H1 (cell line): ENCODE results near the gene ABI3BP.

Source experiments
- NRF1 ChIP-seq: IDR thresholded peaks from 2 replicates; pipeline ENCODE4 v1.6.1; 2011; ENCODE audit warnings: mild to moderate bottlenecking, low read depth, low read length, improper control_type of control experiment
- TAF1 ChIP-seq: IDR thresholded peaks from 2 replicates; pipeline ENCODE4 v1.6.1; 2011; ENCODE audit warnings: mild to moderate bottlenecking, low read depth, low read length
- TF ChIP-seq, protein P1 (sequence below), 3 experiments: IDR thresholded peaks; 1 replicate in 2 of 3; 2 replicates in 1 of 3; pipeline versions ENCODE4 v1.5.1 to v1.6.1; 2011; ENCODE audit warnings: low read length in 3 of 3, mild to moderate bottlenecking in 3 of 3, inconsistent platforms in 2 of 3, low read depth in 1 of 3, moderate library complexity in 1 of 3; ENCODE audit not compliant: insufficient read depth in 1 of 3; ENCODE audit errors: control extremely low read depth in 1 of 3

- TF ChIP-seq, protein P1, sequence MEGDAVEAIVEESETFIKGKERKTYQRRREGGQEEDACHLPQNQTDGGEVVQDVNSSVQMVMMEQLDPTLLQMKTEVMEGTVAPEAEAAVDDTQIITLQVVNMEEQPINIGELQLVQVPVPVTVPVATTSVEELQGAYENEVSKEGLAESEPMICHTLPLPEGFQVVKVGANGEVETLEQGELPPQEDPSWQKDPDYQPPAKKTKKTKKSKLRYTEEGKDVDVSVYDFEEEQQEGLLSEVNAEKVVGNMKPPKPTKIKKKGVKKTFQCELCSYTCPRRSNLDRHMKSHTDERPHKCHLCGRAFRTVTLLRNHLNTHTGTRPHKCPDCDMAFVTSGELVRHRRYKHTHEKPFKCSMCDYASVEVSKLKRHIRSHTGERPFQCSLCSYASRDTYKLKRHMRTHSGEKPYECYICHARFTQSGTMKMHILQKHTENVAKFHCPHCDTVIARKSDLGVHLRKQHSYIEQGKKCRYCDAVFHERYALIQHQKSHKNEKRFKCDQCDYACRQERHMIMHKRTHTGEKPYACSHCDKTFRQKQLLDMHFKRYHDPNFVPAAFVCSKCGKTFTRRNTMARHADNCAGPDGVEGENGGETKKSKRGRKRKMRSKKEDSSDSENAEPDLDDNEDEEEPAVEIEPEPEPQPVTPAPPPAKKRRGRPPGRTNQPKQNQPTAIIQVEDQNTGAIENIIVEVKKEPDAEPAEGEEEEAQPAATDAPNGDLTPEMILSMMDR (IDR thresholded peaks at IDR 0.05; ENCODE audit: control extremely low read depth in 1 of 3, insufficient read depth in 1 of 3, low read depth in 1 of 3, low read length in 3 of 3) = no peak
- TF ChIP-seq TAF1 = no peak
- no peak for TF ChIP-seq NRF1
Measured at GRCh38 chr3:101026881-101027280, 33.7 kb upstream of the ABI3BP start.
